Uterus (tissue), 4 donors: ENCODE results near the gene CDT1. TPM values are rescaled to one million over a fixed set of nuclear protein-coding genes. Genes with fewer than 3 reads are reported as not detected.
A peak's percentile ranks its signal among the peaks of the same experiment; 100 is the strongest.

Experiments
- DNase-seq, 2 donors: peaks; one replicate each; pipeline ENCODE4 v3.0.0-alpha.2; 2019 to 2020
- H3K27ac ChIP-seq, 2 donors: fragments of 200-600 bp; sonication (generic); 1 replicate in 1 of 2; 2 replicates in 1 of 2; pipeline ENCODE4 v1.5.1; 2016 to 2018
- H3K27me3 ChIP-seq, 2 donors: fragments of 200-600 bp; sonication (generic); one replicate each; pipeline ENCODE4 v1.5.1; 2018 to 2019; ENCODE audit warnings: control low read depth in 1 of 2
- H3K36me3 ChIP-seq, 2 donors: fragments of 200-600 bp; sonication (generic); one replicate each; pipeline ENCODE4 v1.5.1; 2019; ENCODE audit warnings: control low read depth in 1 of 2
- H3K4me1 ChIP-seq, 2 donors: fragments of 200-600 bp; sonication (generic); one replicate each; pipeline ENCODE4 v1.5.1; 2018 to 2019; ENCODE audit warnings: control low read depth in 1 of 2
- H3K4me3 ChIP-seq, 2 donors: fragments of 200-600 bp; sonication (generic); 1 replicate in 1 of 2; 2 replicates in 1 of 2; pipeline ENCODE4 v1.5.1; 2018 to 2019; ENCODE audit warnings: mild to moderate bottlenecking in 1 of 2
- H3K9me3 ChIP-seq, 2 donors: fragments of 200-600 bp; sonication (generic); one replicate each; pipeline ENCODE4 v1.5.1; 2019; ENCODE audit warnings: control low read depth in 1 of 2
- POLR2A ChIP-seq, 2 donors: fragments of 450-650 bp; IDR thresholded peaks; one replicate each; pipeline ENCODE4 v1.6.1; 2016; ENCODE audit warnings: antibody characterized with exemption in 2 of 2, mild to moderate bottlenecking in 1 of 2, moderate library complexity in 1 of 2
- intact Hi-C: fragments of 100-400 bp; cut with DNase I; formaldehyde crosslinking; loops from one replicate; pipeline ENCODE4 v1.15.1; 2023; ENCODE audit warnings: low total_unique reads
- total RNA-seq, 4 donors: library from RNA; depleted of rRNA in 3 of 4; stranded (reverse); fragments of >200 nt in 3 of 4; gene quantifications; one replicate each; pipeline versions ENCODE4 v1.1.0 to v1.2.4, GENCODE V29; 2014 to 2023
- TF ChIP-seq, protein P1 (sequence below), 4 experiments: fragments of 200-600 bp in 2 of 4; fragments of 450-650 bp in 2 of 4; sonication (generic) in 2 of 4; IDR thresholded peaks; one replicate each; pipeline ENCODE4 v1.5.1; 2016 to 2019; ENCODE audit warnings: antibody characterized with exemption in 4 of 4, mild to moderate bottlenecking in 2 of 4, moderate library complexity in 1 of 4
- donor health status: DM: yes; HTN: yes; CAD: no.

Gene CDT1
- total RNA-seq, 4 donors from 2014 or later = 0.34 to 6.6 TPM; not detected in 2

DNA sequence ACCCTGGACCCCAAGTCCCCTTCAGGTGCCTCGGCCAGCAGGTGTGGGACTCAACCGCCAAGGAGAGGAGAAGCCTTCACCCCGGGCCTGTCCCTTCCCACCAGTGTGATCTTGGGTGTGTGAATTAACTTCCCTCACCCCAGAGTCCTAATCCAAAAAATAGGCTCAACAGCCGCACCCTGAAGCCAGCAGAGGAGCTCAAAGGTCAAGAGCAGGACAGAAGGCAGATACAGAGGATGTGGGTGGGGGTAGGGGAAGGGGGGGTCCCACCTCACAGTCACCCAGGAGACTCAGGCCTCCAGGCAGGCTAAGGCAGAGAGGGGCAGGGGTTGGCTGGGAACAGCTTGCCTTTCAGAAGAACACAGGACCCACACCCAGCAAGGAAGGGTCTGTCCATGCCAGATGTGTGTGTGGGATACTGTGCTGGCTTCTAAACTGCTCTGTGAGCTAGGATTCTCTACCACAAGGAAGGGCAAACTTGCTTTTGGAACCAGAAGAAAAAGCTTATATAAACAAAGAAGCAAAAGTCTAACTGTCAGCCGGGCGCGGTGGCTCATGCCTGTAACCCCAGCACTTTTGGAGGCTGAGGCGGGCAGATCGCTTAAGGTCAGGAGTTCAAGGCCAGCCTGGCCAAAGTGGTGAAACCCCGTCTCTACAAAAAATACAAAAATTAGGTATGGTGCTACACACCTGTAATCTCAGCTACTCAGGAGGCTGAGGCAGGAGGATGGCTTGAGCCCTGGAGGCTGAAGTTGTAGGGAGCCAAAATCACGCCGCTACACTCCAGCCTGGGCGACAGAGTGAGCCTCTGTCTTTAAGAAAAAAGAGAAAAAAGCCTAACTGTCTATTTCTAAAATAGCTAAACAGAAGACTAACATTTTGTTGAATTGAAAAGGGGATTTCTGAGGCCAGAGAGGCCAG lies 23.2 kb upstream of the CDT1 start:
- intact Hi-C loops = no loop called here
- no peak for DNase-seq
- H3K4me1 ChIP-seq = peaks cover 0 to 24% of the 10 kb centered on the region in 2 donors

DNA sequence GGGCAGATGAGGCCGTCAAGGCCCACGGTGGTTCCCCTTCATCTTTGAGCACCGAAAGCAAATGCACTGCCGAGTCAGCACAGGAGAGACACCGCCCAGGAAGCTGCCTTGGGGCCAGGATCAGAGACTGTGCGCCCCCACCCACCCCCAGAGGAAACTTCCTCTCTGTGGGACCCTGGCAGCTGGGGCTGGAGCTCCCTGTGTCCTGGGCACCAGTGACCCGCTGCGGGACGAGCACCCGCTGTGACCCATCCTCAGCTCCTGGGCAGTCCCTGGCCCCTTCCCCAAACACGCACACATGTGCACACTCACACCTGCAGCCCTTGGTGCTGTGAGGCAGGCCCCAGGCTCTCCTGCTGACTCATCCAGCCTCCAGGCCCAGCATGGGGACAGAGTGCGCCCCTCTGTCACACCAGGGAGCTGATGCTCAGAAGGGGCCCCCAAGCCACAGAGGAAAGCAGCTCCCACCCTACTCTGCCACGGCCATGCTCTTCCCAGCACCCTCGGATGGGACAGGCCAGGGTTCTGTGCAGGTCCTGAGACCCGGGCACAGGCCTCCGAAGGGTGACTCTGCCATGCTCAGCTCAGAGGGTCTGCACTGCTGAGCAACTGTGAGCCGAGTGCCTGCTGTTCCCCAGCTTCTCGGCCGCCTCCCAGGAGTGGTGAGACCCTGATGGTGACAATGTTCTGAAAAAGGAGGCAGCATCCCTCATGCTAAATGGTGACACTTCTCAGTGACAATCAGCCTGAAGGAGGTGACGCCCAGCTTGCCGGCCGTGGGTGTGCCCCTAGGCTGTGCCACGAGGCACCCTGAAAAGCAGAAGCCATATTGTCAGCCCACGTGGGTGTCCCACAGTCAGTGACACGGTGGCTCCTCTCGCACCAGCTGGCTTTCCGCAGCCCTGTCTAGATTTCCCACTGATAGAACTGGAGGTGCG lies 22.2 kb upstream of the CDT1 start:
- TF ChIP-seq, protein P1, sequence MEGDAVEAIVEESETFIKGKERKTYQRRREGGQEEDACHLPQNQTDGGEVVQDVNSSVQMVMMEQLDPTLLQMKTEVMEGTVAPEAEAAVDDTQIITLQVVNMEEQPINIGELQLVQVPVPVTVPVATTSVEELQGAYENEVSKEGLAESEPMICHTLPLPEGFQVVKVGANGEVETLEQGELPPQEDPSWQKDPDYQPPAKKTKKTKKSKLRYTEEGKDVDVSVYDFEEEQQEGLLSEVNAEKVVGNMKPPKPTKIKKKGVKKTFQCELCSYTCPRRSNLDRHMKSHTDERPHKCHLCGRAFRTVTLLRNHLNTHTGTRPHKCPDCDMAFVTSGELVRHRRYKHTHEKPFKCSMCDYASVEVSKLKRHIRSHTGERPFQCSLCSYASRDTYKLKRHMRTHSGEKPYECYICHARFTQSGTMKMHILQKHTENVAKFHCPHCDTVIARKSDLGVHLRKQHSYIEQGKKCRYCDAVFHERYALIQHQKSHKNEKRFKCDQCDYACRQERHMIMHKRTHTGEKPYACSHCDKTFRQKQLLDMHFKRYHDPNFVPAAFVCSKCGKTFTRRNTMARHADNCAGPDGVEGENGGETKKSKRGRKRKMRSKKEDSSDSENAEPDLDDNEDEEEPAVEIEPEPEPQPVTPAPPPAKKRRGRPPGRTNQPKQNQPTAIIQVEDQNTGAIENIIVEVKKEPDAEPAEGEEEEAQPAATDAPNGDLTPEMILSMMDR (IDR thresholded peaks at IDR 0.05) = no peak
- TF ChIP-seq POLR2A (IDR thresholded peaks at IDR 0.05) = no peak
- DNase-seq = no peak
- H3K36me3 ChIP-seq = no peaks in the 10 kb centered on the region
- H3K9me3 ChIP-seq = no peaks in the 10 kb centered on the region
- H3K27ac ChIP-seq = peak overlapping the region; percentile 82 to 97
- no peaks in the 10 kb centered on the region for H3K27me3 ChIP-seq
- H3K4me1 ChIP-seq = peaks cover 0 to 22% of the 10 kb centered on the region in 2 donors
- no peak overlapping the region for H3K4me3 ChIP-seq
- intact Hi-C loops = no loop called here

More for the DNA sequence above, 23.2 kb upstream of the CDT1 start:
- TF ChIP-seq, protein P1 (IDR thresholded peaks at IDR 0.05) = no peak
- TF ChIP-seq POLR2A (IDR thresholded peaks at IDR 0.05) = no peak
- no peaks in the 10 kb centered on the region for H3K36me3 ChIP-seq
- H3K9me3 ChIP-seq = no peaks in the 10 kb centered on the region
- H3K27me3 ChIP-seq = no peaks in the 10 kb centered on the region
- H3K27ac ChIP-seq = peak overlapping the region in 1 of 2 donors; percentile 48
- H3K4me3 ChIP-seq = no peak overlapping the region

DNA sequence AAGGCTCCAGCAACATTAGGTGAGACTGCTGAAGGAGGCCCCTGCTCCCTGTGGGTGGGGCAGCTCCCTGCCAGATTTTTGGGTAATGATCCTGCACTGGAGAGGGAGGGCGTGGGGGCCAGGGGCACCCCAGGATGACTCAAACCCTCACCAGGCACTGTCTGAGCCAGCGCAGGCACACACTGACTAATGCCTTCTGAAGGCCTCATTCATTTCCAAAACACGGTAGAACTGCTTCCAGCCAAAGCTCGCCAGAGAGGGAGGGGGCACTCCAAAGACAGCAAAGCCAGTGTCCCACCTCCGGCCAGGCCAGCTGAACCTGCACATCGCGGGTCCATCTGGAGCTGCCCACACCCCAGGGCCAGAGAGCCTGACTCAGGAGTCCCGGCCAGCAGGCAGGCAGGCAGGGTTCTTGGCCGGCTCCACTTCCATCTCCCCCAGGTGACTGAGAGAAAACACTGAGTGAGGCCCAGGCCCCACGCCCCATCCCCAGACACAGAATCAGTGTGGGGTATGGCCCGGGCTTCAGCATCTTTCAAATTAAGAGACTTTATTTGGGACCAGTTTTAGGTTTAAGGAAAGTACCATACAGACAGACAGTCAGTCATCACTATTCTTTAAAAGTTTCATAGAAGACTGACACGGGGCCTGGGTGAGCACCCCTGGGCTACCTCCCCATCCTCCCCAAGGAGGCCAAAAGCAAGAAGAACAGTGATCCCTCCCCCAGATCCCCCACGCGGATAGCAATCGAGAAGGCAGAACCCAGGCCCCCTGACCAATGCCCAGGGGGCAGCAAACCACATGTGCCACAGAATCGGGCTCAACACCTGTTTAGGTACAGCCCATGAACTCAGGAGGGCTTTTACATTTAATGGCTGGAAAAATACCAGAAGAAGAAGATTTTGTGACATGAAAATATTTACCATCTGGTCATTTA lies 20.9 kb upstream of the CDT1 start:
- Histone ChIP-seq H3K4me3 (peak overlapping the region in 1 of 2 donors; percentile 44), H3K27ac (peak overlapping the region; percentile 82 to 97), H3K36me3 (no peaks in the 10 kb centered on the region), H3K9me3 (no peaks in the 10 kb centered on the region), H3K27me3 (no peaks in the 10 kb centered on the region), H3K4me1 (peaks cover 0 to 19% of the 10 kb centered on the region in 2 donors)
- no peak for TF ChIP-seq POLR2A (IDR thresholded peaks at IDR 0.05)
- TF ChIP-seq, protein P1 (IDR thresholded peaks at IDR 0.05) = no peak
- DNase-seq = peak; percentile 52 to 67
- intact Hi-C loops = no loop called here

DNA sequence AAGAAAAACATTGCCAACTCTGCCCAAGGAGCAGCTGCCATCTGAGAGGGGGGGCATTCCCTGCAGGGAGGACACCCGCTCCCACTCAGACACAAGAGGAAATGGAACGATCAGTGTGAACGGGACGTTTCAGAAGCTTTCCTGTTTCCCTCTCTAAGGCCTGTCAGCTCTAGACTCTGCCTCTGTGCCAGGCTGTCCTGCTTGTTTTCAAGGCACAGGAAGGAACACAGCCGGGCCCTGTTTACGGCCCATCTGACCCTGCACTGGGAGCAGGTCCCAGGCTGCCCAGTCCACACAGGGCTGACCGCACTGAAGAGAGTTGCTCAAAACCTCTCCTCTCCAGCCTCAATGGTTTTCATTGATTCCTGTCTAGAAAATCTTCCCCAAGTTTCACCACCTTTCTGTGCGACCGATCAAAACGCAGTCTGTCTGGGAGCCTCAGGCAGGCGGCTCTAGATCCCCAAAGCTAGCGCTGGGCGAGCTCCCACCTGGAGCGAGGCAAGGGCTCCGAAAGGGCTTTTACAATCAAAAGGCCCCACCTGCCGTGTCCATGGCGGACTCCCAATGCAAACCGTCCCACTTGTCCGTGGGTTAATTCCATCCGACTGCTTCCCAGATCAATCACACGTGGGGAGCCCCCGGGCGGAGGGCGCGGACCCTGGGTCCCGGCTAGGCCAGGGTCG lies 20.1 kb upstream of the CDT1 start:
- TF ChIP-seq, protein P1 (IDR thresholded peaks at IDR 0.05) = no peak
- TF ChIP-seq POLR2A (IDR thresholded peaks at IDR 0.05) = no peak
- no peaks in the 10 kb centered on the region for H3K27me3 ChIP-seq
- DNase-seq = peak in 1 of 2 donors; percentile 66
- peak overlapping the region; percentile 44 to 97 for H3K4me3 ChIP-seq
- H3K27ac ChIP-seq = peak overlapping the region; percentile 82 to 97
- no peaks in the 10 kb centered on the region for H3K9me3 ChIP-seq
- intact Hi-C loops = no loop called here
- peaks cover 0 to 16% of the 10 kb centered on the region in 2 donors for H3K4me1 ChIP-seq
- H3K36me3 ChIP-seq = no peaks in the 10 kb centered on the region
